H1 (cell line): ENCODE data around the gene RITA1.

Experiments
- BCL11A ChIP-seq, 2 experiments: IDR thresholded peaks; one replicate each; pipeline ENCODE4 v1.6.1; 2011; ENCODE audit warnings: low read depth in 2 of 2, low read length in 2 of 2, mild to moderate bottlenecking in 2 of 2
- CEBPB ChIP-seq: IDR thresholded peaks from 2 replicates; pipeline ENCODE4 v1.6.1; 2012; ENCODE audit warnings: low read depth, low read length
- CHD2 ChIP-seq: IDR thresholded peaks from 2 replicates; pipeline ENCODE4 v1.6.1; 2012; ENCODE audit warnings: low read length, improper control_type of control experiment
- EP300 ChIP-seq, 2 experiments: IDR thresholded peaks; 1 replicate in 1 of 2; 2 replicates in 1 of 2; pipeline ENCODE4 v1.6.1; 2011 to 2012; ENCODE audit warnings: low read depth in 2 of 2, low read length in 2 of 2, mild to moderate bottlenecking in 2 of 2, borderline replicate concordance in 1 of 2, inconsistent platforms in 1 of 2, moderate library complexity in 1 of 2
- EZH2 ChIP-seq: fragments of 200-600 bp; sonication (generic); IDR thresholded peaks from 2 replicates; pipeline ENCODE4 v1.7.1; 2012; ENCODE audit warnings: low read depth, mild to moderate bottlenecking, moderate library complexity, low read length, inconsistent platforms; ENCODE audit not compliant: severe bottlenecking
- POLR2A ChIP-seq, 2 experiments: IDR thresholded peaks; 1 replicate in 1 of 2; 2 replicates in 1 of 2; pipeline ENCODE4 v1.6.1; 2011; ENCODE audit warnings: low read depth in 2 of 2, low read length in 2 of 2, mild to moderate bottlenecking in 2 of 2; ENCODE audit errors: control extremely low read depth in 1 of 2
- RFX5 ChIP-seq: IDR thresholded peaks from 2 replicates; pipeline ENCODE4 v1.6.1; 2011; ENCODE audit warnings: low read depth, low read length, improper control_type of control experiment, borderline replicate concordance
- SIN3A ChIP-seq, 2 experiments: IDR thresholded peaks in 1 of 2; conservative IDR thresholded peaks in 1 of 2; 2 replicates each; pipeline ENCODE4 v1.6.1; 2011 to 2012; ENCODE audit warnings: low read length in 2 of 2, improper control_type of control experiment in 1 of 2, low read depth in 1 of 2, mild to moderate bottlenecking in 1 of 2
- SP2 ChIP-seq: IDR thresholded peaks from 2 replicates; pipeline ENCODE4 v1.6.1; 2012; ENCODE audit warnings: mild to moderate bottlenecking, low read length, inconsistent platforms
- TAF1 ChIP-seq: IDR thresholded peaks from 2 replicates; pipeline ENCODE4 v1.6.1; 2011; ENCODE audit warnings: mild to moderate bottlenecking, low read depth, low read length
- TF ChIP-seq, protein P1 (sequence below): IDR thresholded peaks from 2 replicates; pipeline ENCODE4 v1.6.1; 2012; ENCODE audit warnings: inconsistent platforms
- TF ChIP-seq, protein P2 (sequence below), 3 experiments: IDR thresholded peaks; 1 replicate in 2 of 3; 2 replicates in 1 of 3; pipeline versions ENCODE4 v1.5.1 to v1.6.1; 2011; ENCODE audit warnings: low read length in 3 of 3, mild to moderate bottlenecking in 3 of 3, inconsistent platforms in 2 of 3, low read depth in 1 of 3, moderate library complexity in 1 of 3; ENCODE audit not compliant: insufficient read depth in 1 of 3; ENCODE audit errors: control extremely low read depth in 1 of 3

DNA sequence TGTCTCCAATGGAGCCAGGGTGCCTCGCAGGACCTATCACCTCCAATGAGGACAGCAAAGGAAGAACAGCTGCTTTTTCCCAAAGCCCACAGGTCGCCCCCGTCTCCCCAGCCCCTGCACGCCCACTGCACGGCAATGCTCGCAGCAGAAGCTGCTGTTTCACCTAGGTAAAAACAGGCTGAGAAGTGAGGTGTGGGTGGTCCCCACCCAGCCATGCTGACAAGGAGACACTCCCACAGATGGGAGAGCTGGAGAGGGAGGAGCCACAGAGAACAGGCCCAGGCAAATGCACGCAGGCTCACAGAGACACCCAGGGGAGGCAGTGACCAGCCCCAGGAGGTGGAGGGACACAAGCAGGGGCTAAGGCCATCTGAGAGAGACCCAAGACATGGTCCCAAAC is 25.6 kb upstream of the RITA1 start:
- TF ChIP-seq TAF1 (no peak), RFX5 (no peak), EZH2 (no peak), SIN3A (conservative IDR thresholded peaks at IDR 0.05 in 1 of 2, IDR thresholded peaks at IDR 0.05 in 1 of 2; ENCODE audit: low read depth in 1 of 2, low read length in 2 of 2) (no peak), SP2 (no peak), POLR2A (IDR thresholded peaks at IDR 0.05; ENCODE audit: control extremely low read depth in 1 of 2, low read depth in 2 of 2, low read length in 2 of 2) (no peak), EP300 (IDR thresholded peaks at IDR 0.05; ENCODE audit: borderline replicate concordance in 1 of 2, low read depth in 2 of 2, low read length in 2 of 2) (no peak), BCL11A (IDR thresholded peaks at IDR 0.05; ENCODE audit: low read depth in 2 of 2, low read length in 2 of 2) (no peak), CHD2 (no peak), CEBPB (no peak)
- TF ChIP-seq, protein P1, sequence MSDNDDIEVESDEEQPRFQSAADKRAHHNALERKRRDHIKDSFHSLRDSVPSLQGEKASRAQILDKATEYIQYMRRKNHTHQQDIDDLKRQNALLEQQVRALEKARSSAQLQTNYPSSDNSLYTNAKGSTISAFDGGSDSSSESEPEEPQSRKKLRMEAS: no peak
- TF ChIP-seq, protein P2, sequence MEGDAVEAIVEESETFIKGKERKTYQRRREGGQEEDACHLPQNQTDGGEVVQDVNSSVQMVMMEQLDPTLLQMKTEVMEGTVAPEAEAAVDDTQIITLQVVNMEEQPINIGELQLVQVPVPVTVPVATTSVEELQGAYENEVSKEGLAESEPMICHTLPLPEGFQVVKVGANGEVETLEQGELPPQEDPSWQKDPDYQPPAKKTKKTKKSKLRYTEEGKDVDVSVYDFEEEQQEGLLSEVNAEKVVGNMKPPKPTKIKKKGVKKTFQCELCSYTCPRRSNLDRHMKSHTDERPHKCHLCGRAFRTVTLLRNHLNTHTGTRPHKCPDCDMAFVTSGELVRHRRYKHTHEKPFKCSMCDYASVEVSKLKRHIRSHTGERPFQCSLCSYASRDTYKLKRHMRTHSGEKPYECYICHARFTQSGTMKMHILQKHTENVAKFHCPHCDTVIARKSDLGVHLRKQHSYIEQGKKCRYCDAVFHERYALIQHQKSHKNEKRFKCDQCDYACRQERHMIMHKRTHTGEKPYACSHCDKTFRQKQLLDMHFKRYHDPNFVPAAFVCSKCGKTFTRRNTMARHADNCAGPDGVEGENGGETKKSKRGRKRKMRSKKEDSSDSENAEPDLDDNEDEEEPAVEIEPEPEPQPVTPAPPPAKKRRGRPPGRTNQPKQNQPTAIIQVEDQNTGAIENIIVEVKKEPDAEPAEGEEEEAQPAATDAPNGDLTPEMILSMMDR (IDR thresholded peaks at IDR 0.05; ENCODE audit: control extremely low read depth in 1 of 3, insufficient read depth in 1 of 3, low read depth in 1 of 3, low read length in 3 of 3): no peak
